Spinal cord (tissue), 10 donors: ENCODE data around the gene NUDT6. TPM values are rescaled to one million over a fixed set of nuclear protein-coding genes. Genes with fewer than 3 reads are reported as not detected.

Experiments used
- DNase-seq, 6 donors: peaks; one replicate each; pipeline versions ENCODE4 v3.0.0 to v3.0.0-alpha.2; 2013 to 2015; ENCODE audit warnings: low spot score in 6 of 6, low read depth in 4 of 6
- H3K27ac ChIP-seq: one replicate; pipeline ENCODE4 v1.5.1; 2013; ENCODE audit warnings: low read depth, low read length, control low read depth
- H3K27me3 ChIP-seq: one replicate; pipeline ENCODE4 v1.6.1; 2013; ENCODE audit warnings: low read length; ENCODE audit not compliant: control insufficient read depth, insufficient read depth
- H3K36me3 ChIP-seq: one replicate; pipeline ENCODE4 v1.6.1; 2013; ENCODE audit warnings: low read length; ENCODE audit not compliant: control insufficient read depth, insufficient read depth
- H3K4me1 ChIP-seq: one replicate; pipeline ENCODE4 v1.6.1; 2013; ENCODE audit warnings: low read length; ENCODE audit not compliant: control insufficient read depth, insufficient read depth
- H3K4me3 ChIP-seq: one replicate; pipeline ENCODE4 v1.5.1; 2013; ENCODE audit warnings: low read depth, low read length, control low read depth
- H3K9me3 ChIP-seq: one replicate; pipeline ENCODE4 v1.6.1; 2013; ENCODE audit warnings: low read length; ENCODE audit not compliant: control insufficient read depth, insufficient read depth
- WGBS: methylation state at CpG from one replicate; pipeline ENCODE4 v1.1.5; 2013; ENCODE audit warnings: missing lambda C conversion rate; ENCODE audit not compliant: insufficient coverage; 5-methylcytosine and 5-hydroxymethylcytosine counted together
- long read RNA-seq, 4 donors: transcript quantifications; one replicate each; lab custom pipeline, GENCODE V29; 2026
- polyA plus RNA-seq, 2 donors: library from polyadenylated mRNA; unstranded; fragments of 120-200 nt; gene quantifications; one replicate each; pipeline ENCODE4 v1.2.1, GENCODE V29; 2013; ENCODE audit not compliant: insufficient read length in 2 of 2
- total RNA-seq, 2 donors: library from RNA; depleted of rRNA in 1 of 2; stranded (reverse); fragments of 120-200 nt in 1 of 2; fragments of >200 nt in 1 of 2; gene quantifications; one replicate each; pipeline versions ENCODE4 v1.2.3 to v1.2.4, GENCODE V29; 2013 to 2014
- donor health status: healthy.

NUDT6 gene
- total RNA-seq (10 to 100 TPM; 11.1 to 12.5 TPM), polyA plus RNA-seq (10 to 100 TPM; 11.3 to 11.9 TPM)
- long read RNA-seq, donor 1, partial matches to known transcripts: 13 of 18 reads
- long read RNA-seq, donor 1, other reads (novel, unspliced or antisense): 0 of 18 reads
- long read RNA-seq, donor 2: 0 reads
- long read RNA-seq, donor 3, partial matches to known transcripts: 0 of 1 reads
- long read RNA-seq, donor 3, other reads (novel, unspliced or antisense): 0 of 1 reads
- long read RNA-seq, donor 4, partial matches to known transcripts: 0 of 2 reads
- long read RNA-seq, donor 4, other reads (novel, unspliced or antisense): 0 of 2 reads

GRCh38 chr4:122921971-122922876, at the start of gene NUDT6:
Gene NUDT6 (minus strand): TSS chr4:122922597. CDS start chr4:122922572, 25 bp downstream.
- Histone ChIP-seq H3K4me1 (peaks cover 4% of the 10 kb centered on the region), H3K9me3 (no peaks in the 10 kb centered on the region), H3K36me3 (peaks cover 2% of the 10 kb centered on the region), H3K27me3 (no peaks in the 10 kb centered on the region), H3K4me3 (peak within 1 kb of the TSS; percentile 91), H3K27ac (peak within 1 kb of the TSS; percentile 95)
- WGBS: under 1% methylated on average over 57 of the region's 63 CpGs
- peak; percentile 52 to 90 (median 62) for DNase-seq

GRCh38 chr4:122968227-122968812, 45.9 kb upstream of the NUDT6 start:
- Histone ChIP-seq H3K4me1 (no peaks in the 10 kb centered on the region), H3K36me3 (no peaks in the 10 kb centered on the region), H3K27ac (no peak overlapping the region), H3K9me3 (no peaks in the 10 kb centered on the region), H3K27me3 (no peaks in the 10 kb centered on the region), H3K4me3 (no peak overlapping the region)
- DNase-seq: no peak
- WGBS: no CpG with 5 or more reads among the region's 6 CpGs

- DNase-seq: no peak
- 90% methylated on average over 1 of the region's 3 CpGs for WGBS
- no peaks in the 10 kb centered on the region for H3K4me1 ChIP-seq
These were observed 44.8 kb upstream of the NUDT6 start for GRCh38 chr4:122967231-122967630.

GRCh38 chr4:122966201-122966600, 43.8 kb upstream of the NUDT6 start:
- Histone ChIP-seq H3K9me3 (peaks cover 2% of the 10 kb centered on the region), H3K36me3 (no peaks in the 10 kb centered on the region), H3K27ac (no peak overlapping the region), H3K27me3 (no peaks in the 10 kb centered on the region), H3K4me1 (no peaks in the 10 kb centered on the region), H3K4me3 (no peak overlapping the region)
- DNase-seq: no peak
- WGBS: no CpG with 5 or more reads among the region's 4 CpGs

More at GRCh38 chr4:122967231-122967630, 44.8 kb upstream of the NUDT6 start:
- H3K36me3 ChIP-seq: no peaks in the 10 kb centered on the region
- no peak overlapping the region for H3K4me3 ChIP-seq
- H3K27ac ChIP-seq: no peak overlapping the region
- no peaks in the 10 kb centered on the region for H3K9me3 ChIP-seq
- H3K27me3 ChIP-seq: no peaks in the 10 kb centered on the region

- Histone ChIP-seq H3K27me3 (no peaks in the 10 kb centered on the region), H3K36me3 (no peaks in the 10 kb centered on the region), H3K4me1 (no peaks in the 10 kb centered on the region), H3K27ac (no peak overlapping the region), H3K9me3 (peaks cover 2% of the 10 kb centered on the region), H3K4me3 (no peak overlapping the region)
- no peak for DNase-seq
These were observed 40.8 kb upstream of the NUDT6 start for GRCh38 chr4:122963216-122963615.

- Histone ChIP-seq H3K4me1 (no peaks in the 10 kb centered on the region), H3K36me3 (no peaks in the 10 kb centered on the region), H3K27me3 (no peaks in the 10 kb centered on the region), H3K27ac (no peak overlapping the region), H3K4me3 (no peak overlapping the region), H3K9me3 (peaks cover 2% of the 10 kb centered on the region)
- whole genome bisulfite sequencing: no CpG with 5 or more reads among the region's 2 CpGs
- DNase-seq: no peak
These were observed 38.2 kb upstream of the NUDT6 start for GRCh38 chr4:122960611-122961000.

GRCh38 chr4:122959981-122960610, 37.7 kb upstream of the NUDT6 start:
- Histone ChIP-seq H3K27me3 (no peaks in the 10 kb centered on the region), H3K9me3 (peaks cover 2% of the 10 kb centered on the region), H3K36me3 (no peaks in the 10 kb centered on the region), H3K27ac (no peak overlapping the region), H3K4me3 (no peak overlapping the region), H3K4me1 (no peaks in the 10 kb centered on the region)
- DNase-seq: no peak
- no CpG with 5 or more reads among the region's 3 CpGs for WGBS

GRCh38 chr4:122959441-122959840, 37.0 kb upstream of the NUDT6 start:
- peaks cover 2% of the 10 kb centered on the region for H3K36me3 ChIP-seq
- no peaks in the 10 kb centered on the region for H3K4me1 ChIP-seq
- H3K27ac ChIP-seq: no peak overlapping the region
- WGBS: 73% methylated on average over 2 of the region's 3 CpGs
- peaks cover 2% of the 10 kb centered on the region for H3K9me3 ChIP-seq
- no peaks in the 10 kb centered on the region for H3K27me3 ChIP-seq
- H3K4me3 ChIP-seq: no peak overlapping the region
- no peak for DNase-seq

GRCh38 chr4:122958505-122958904, 36.1 kb upstream of the NUDT6 start:
- 100% methylated on average over 1 of the region's 2 CpGs for WGBS
- no peak for DNase-seq

More at GRCh38 chr4:122958505-122958904, 36.1 kb upstream of the NUDT6 start:
- Histone ChIP-seq H3K36me3 (peaks cover 9% of the 10 kb centered on the region), H3K4me3 (no peak overlapping the region), H3K27ac (no peak overlapping the region), H3K9me3 (peaks cover 2% of the 10 kb centered on the region), H3K27me3 (no peaks in the 10 kb centered on the region), H3K4me1 (no peaks in the 10 kb centered on the region)
